LNCAP (cell line): ENCODE measurements around the gene SLC4A11.

Source experiments
- TF ChIP-seq, protein P1 (sequence below): fragments of 450-650 bp; IDR thresholded peaks from 2 replicates; pipeline ENCODE4 v1.5.1; 2017; ENCODE audit warnings: mild to moderate bottlenecking

Gene SLC4A11

DNA sequence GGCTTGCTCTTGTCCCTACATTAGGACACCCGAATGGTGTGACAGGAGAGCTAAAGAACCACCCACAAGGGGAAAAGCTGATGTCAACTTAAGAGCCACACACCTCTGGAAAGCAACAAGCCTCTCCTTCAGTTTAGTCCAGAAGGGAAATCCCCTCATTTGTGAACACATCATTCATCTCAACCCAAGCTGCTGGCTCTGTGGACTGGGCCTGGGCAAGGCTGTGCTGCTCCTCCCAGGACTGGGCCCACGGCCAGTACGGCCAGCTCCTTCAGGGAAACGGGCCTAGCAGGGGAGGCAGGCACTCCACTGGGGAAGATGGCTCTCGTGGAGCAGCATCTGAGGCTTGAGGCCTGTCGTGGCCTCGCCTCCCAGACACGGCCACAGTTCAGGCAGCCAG, 12.8 kb upstream of the SLC4A11 start:
- TF ChIP-seq, protein P1, sequence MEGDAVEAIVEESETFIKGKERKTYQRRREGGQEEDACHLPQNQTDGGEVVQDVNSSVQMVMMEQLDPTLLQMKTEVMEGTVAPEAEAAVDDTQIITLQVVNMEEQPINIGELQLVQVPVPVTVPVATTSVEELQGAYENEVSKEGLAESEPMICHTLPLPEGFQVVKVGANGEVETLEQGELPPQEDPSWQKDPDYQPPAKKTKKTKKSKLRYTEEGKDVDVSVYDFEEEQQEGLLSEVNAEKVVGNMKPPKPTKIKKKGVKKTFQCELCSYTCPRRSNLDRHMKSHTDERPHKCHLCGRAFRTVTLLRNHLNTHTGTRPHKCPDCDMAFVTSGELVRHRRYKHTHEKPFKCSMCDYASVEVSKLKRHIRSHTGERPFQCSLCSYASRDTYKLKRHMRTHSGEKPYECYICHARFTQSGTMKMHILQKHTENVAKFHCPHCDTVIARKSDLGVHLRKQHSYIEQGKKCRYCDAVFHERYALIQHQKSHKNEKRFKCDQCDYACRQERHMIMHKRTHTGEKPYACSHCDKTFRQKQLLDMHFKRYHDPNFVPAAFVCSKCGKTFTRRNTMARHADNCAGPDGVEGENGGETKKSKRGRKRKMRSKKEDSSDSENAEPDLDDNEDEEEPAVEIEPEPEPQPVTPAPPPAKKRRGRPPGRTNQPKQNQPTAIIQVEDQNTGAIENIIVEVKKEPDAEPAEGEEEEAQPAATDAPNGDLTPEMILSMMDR: no peak

DNA sequence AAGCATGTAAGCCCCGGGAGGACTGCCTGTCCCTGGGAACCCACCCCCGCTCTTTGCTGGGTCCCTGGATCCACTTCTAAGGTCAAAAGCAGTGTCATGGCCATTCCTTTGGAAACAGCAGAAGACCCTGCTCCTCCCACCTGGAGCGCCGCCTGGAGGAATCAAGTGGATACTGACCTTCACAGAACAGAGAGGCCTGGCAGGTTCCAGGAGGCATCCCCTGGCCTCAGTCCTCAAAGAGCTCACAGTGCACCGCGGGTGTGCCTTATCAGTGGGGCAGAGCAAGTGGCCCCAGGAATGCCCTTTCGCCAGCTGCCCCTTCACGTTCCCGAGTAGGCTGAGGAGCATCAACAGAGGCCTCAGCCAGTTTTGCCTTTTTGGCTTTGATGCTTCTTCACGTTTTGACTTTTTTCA, 11.1 kb upstream of the SLC4A11 start:
- TF ChIP-seq, protein P1: peak; percentile 33

DNA sequence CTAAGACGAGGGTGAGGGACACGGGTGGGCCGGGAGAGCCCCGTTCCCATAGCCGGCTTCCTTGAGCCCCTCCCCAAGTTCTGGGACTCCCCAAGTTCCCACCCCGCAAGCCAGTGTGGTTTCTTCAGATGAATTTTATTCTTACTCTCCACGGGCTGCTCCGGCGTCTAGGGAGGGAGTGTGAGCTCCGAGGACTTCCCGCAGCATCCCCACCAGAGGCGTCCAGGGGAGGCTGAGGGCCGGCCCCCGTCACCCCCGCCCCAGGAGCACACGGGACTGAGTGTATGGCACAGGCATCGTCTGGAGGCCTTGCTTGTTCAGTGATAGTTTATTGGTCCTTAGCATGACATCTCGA, 10.0 kb upstream of the SLC4A11 start:
- TF ChIP-seq, protein P1: no peak

DNA sequence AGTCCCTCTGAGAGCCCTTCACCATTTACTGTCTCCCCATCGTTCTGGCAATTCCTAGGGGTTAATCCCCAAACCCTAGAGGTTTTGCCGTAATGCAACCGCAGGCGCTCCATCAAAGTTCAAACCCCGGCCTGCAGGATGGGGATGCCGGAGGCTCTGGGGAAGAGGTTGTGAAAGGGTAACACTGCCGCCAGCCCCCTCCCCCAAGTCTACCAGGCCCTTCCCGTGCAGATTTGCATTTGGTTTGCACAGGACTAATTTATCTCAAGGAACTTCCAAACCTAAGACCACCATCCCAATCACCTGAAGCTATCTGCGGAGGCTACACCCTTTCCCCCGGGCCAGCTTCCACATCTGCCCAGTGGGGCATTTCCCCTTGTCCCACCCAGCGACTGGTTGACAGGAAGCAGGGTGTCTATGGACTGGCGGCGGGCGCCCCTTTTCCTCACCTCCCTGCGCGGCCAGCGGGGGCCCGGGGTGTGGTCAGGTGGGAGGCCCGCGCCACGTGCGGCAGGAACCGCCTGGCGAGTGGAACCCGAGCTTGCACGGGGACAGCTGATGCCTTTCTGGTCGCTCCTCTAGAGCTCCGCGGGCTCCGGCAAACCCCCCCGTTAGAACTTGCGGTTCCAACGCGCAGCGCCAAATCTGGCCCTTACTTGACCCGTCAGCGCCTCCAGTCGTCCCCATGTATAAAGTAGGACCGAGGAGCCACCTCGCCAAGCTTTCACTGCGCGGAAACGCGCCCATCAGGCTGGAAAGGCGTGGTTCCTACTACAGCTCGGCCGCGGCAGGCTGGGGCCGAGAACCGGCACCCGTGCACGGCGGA, 9.4 kb upstream of the SLC4A11 start:
- TF ChIP-seq, protein P1: no peak

DNA sequence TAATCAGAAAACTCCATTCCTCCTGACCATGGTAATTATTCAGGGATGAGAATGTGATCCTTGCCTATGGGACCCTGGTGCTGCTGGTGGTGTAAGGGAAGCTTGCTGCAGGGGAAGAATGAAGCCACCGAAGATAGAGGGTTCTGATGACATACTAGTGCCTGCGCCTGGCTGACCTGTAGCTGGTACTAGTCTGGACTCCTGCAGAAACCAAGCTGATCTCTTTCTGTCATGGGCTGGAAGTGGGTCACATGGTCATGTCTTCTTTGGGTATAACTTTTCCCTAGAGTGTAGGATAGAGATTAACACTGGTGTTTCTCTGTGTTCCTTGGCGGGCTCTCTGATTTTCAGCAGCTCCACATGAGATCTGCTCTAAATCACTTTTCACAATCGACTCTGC, 8.6 kb upstream of the SLC4A11 start:
- TF ChIP-seq, protein P1: no peak

DNA sequence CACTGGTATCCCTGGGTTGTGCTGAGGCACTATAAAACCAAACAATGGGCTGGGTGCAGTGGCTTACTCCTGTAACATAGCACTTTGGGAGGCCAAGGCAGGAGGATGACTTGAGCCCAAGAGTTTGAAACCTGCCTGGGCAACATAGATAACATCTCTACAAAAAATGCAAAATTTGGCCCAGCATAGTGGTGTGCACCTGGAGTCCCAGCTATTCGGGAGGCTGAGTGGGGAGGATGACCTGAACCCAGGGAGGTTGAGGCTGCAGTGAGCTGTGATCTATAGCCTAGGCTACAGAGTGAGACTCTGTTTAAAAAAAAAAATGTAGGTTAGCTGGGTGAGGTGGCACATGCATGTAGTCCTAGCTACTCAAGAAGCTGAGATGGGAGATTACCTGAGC, 7.7 kb upstream of the SLC4A11 start:
- TF ChIP-seq, protein P1: no peak

DNA sequence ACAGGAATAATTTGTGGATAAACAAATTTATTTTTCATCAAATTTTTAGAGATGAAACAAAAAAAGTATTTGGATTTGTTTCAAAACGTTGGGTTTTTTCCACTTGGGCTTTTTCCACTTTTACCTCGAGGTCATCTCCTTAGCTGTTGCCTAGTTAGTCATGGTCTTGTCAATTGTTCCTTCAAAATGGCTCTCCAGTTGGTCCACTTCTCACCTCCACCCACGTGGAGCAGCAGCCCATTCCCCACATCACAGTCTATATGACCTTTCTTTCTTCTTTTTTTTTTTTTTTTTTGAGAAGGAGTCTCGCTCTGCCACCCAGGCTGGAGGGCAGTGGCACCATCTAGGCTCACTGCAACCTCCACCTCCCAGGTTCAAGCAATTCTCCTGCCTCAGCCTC, 6.7 kb upstream of the SLC4A11 start:
- TF ChIP-seq, protein P1: no peak

DNA sequence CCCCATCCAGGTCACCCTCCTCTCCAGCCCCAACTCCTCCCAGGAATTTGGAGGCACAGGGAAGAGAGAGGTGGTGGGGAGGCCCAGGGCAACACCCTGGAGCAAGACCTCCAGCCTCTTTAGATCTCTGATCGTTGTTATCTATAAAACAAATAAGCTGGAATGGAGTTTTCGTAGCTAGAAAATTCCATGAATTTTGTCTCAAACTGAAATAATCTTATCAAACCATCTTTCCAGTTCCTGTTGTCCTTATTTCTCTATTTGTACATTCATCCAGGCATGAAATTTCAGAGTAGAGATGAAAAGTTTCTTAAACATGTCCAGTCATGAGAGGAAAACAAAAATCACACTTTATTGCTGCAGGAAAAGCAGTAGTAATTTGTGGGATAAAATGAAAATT, 6.2 kb upstream of the SLC4A11 start:
- TF ChIP-seq, protein P1: no peak
